ENCODE data around the gene B3GLCT. TPM values are rescaled to one million over a fixed set of nuclear protein-coding genes. Genes with fewer than 3 reads are reported as not detected.
"Not testable (repeated sequence)": the region's sequence is repeated elsewhere in the genome, so short reads cannot be mapped to it uniquely, and the experiment has no call there.

Gene B3GLCT
- total RNA-seq, 4 donors from 2014 or later: 2.3 to 9.2 (median 7.1) TPM

- WGBS, 2 donors: 63 to 66% methylated on average over 2 to 3 of the region's 3 CpGs
- Histone ChIP-seq H3K4me3 (no peak overlapping the region), H3K9me3 (no peaks in the 10 kb centered on the region), H3K4me1 (peaks cover 0 to 19% (median 0%) of the 10 kb centered on the region in 3 donors), H3K27ac (no peak overlapping the region), H3K36me3 (no peaks in the 10 kb centered on the region), H3K27me3 (no peaks in the 10 kb centered on the region)
- no peak for TF ChIP-seq POLR2A (IDR thresholded peaks at IDR 0.05)
- peak in 1 of 6 experiments; percentile 4 for TF ChIP-seq CTCF (IDR thresholded peaks at IDR 0.05)
- no peak for DNase-seq
- intact Hi-C loops (cut with DNase I): no loop called here
Measured at GRCh38 chr13:31174018-31174417, 25.8 kb upstream of the B3GLCT start.

GRCh38 chr13:31175847-31176532 lies 23.8 kb upstream of the B3GLCT start:
- TF ChIP-seq CTCF (IDR thresholded peaks at IDR 0.05) (no peak), POLR2A (IDR thresholded peaks at IDR 0.05) (no peak)
- no peak for DNase-seq
- H3K27me3 ChIP-seq: no peaks in the 10 kb centered on the region
- no peaks in the 10 kb centered on the region for H3K9me3 ChIP-seq
- 76 to 79% methylated on average over 2 to 3 of the region's 3 CpGs for WGBS, 2 donors
- H3K36me3 ChIP-seq: no peaks in the 10 kb centered on the region
- H3K27ac ChIP-seq: no peak overlapping the region
- peaks cover 0 to 19% (median 0%) of the 10 kb centered on the region in 3 donors for H3K4me1 ChIP-seq
- no peak overlapping the region for H3K4me3 ChIP-seq
- intact Hi-C loops (cut with DNase I): no loop called here

- intact Hi-C loops (cut with DNase I); H3K27ac ChIP-seq; H3K27me3 ChIP-seq; H3K4me3 ChIP-seq; H3K36me3 ChIP-seq; H3K4me1 ChIP-seq; H3K9me3 ChIP-seq; DNase-seq: not testable (repeated sequence)
- WGBS, 2 donors: 89 to 92% methylated on average over 6 to 12 of the region's 12 CpGs
Measured at GRCh38 chr13:31177813-31178495, 21.8 kb upstream of the B3GLCT start.

- intact Hi-C loops (cut with DNase I): no loop called here
- H3K4me1 ChIP-seq: no peaks in the 10 kb centered on the region
- no peak for TF ChIP-seq CTCF (IDR thresholded peaks at IDR 0.05)
- no peak for TF ChIP-seq POLR2A (IDR thresholded peaks at IDR 0.05)
- 96 to 98% methylated on average over 4 to 8 of the region's 8 CpGs for WGBS, 2 donors
- H3K27ac ChIP-seq: no peak overlapping the region
- no peak overlapping the region for H3K4me3 ChIP-seq
- H3K27me3 ChIP-seq: no peaks in the 10 kb centered on the region
- H3K36me3 ChIP-seq: no peaks in the 10 kb centered on the region
- no peak for DNase-seq
- no peaks in the 10 kb centered on the region for H3K9me3 ChIP-seq
Measured at GRCh38 chr13:31179241-31179640, 20.5 kb upstream of the B3GLCT start.

- intact Hi-C loops (cut with DNase I): no loop called here
- Histone ChIP-seq H3K4me1 (no peaks in the 10 kb centered on the region), H3K9me3 (no peaks in the 10 kb centered on the region), H3K27me3 (no peaks in the 10 kb centered on the region), H3K36me3 (no peaks in the 10 kb centered on the region), H3K27ac (no peak overlapping the region), H3K4me3 (no peak overlapping the region)
- no peak for DNase-seq
- no peak for TF ChIP-seq POLR2A (IDR thresholded peaks at IDR 0.05)
- TF ChIP-seq CTCF (IDR thresholded peaks at IDR 0.05): no peak
- 62 to 88% methylated on average over 5 of the region's 5 CpGs for WGBS, 2 donors
Measured at GRCh38 chr13:31179754-31180153, 20.0 kb upstream of the B3GLCT start.

All from esophagus squamous epithelium (tissue), 5 donors.